K562 (cell line): ENCODE measurements around the gene SLC26A8. TPM values are rescaled to one million over a fixed set of nuclear protein-coding genes. Genes with fewer than 3 reads are reported as not detected.

ENCODE experiments used
- ADNP ChIP-seq: fragments of 200-800 bp; sonication (Bioruptor generic); IDR thresholded peaks from 2 replicates; pipeline ENCODE4 v1.6.1; 2016; ENCODE audit warnings: missing genetic modification characterization, missing compliant biosample characterization
- AFF4 ChIP-seq: sonication (generic); formaldehyde crosslinking; IDR thresholded peaks from 2 replicates; pipeline ENCODE4 v1.8.0; 2023; ENCODE audit warnings: mild to moderate bottlenecking, missing genetic modification reagents
- ASH1L ChIP-seq: fragments of 450-650 bp; IDR thresholded peaks from 2 replicates; pipeline ENCODE4 v1.6.1; 2018; ENCODE audit warnings: borderline replicate concordance, mild to moderate bottlenecking, low read depth; ENCODE audit not compliant: partially characterized antibody
- CREB5 ChIP-seq: fragments of 250-450 bp; sonication (Bioruptor Pico); IDR thresholded peaks from 2 replicates; pipeline ENCODE4 v1.5.0; 2020; ENCODE audit warnings: mild to moderate bottlenecking
- CTBP1 ChIP-seq: fragments of 450-650 bp; IDR thresholded peaks from 2 replicates; pipeline ENCODE4 v1.6.1; 2016; ENCODE audit warnings: borderline replicate concordance
- E2F8 ChIP-seq: fragments of 450-650 bp; IDR thresholded peaks from 2 replicates; pipeline ENCODE4 v1.7.1; 2018; ENCODE audit warnings: mild to moderate bottlenecking, low read depth; ENCODE audit not compliant: partially characterized antibody
- HDAC1 ChIP-seq, 2 experiments: fragments of 450-650 bp; IDR thresholded peaks; 2 replicates each; pipeline ENCODE4 v1.6.1; 2016 to 2017; ENCODE audit warnings: inconsistent platforms in 1 of 2, mild to moderate bottlenecking in 1 of 2, moderate library complexity in 1 of 2
- MAFG ChIP-seq: fragments of 450-650 bp; conservative IDR thresholded peaks from 2 replicates; pipeline ENCODE4 v1.6.1; 2016; ENCODE audit warnings: missing genetic modification characterization, missing compliant biosample characterization
- MTA3 ChIP-seq: fragments of 450-650 bp; formaldehyde crosslinking; IDR thresholded peaks from 2 replicates; pipeline ENCODE4 v1.6.1; 2017; ENCODE audit warnings: mild to moderate bottlenecking, borderline replicate concordance
- MXI1 ChIP-seq: IDR thresholded peaks from 2 replicates; pipeline ENCODE4 v1.6.1; 2011; ENCODE audit warnings: low read depth, mild to moderate bottlenecking, improper control_type of control experiment, low read length
- NEUROD1 ChIP-seq: fragments of 150-350 bp; IDR thresholded peaks from 2 replicates; pipeline ENCODE4 v1.6.1; 2014; ENCODE audit warnings: borderline replicate concordance, low read length, low read depth; ENCODE audit not compliant: partially characterized antibody
- PHF8 ChIP-seq: fragments of 200-600 bp; sonication (generic); IDR thresholded peaks from 2 replicates; pipeline ENCODE4 v1.6.1; 2012; ENCODE audit warnings: mixed run types, mild to moderate bottlenecking, inconsistent platforms, low read length, moderate library complexity, borderline replicate concordance
- SIX5 ChIP-seq, 2 experiments: IDR thresholded peaks; 2 replicates each; pipeline ENCODE4 v1.6.1; 2011; ENCODE audit warnings: low read length in 2 of 2, borderline replicate concordance in 1 of 2, low read depth in 1 of 2, mild to moderate bottlenecking in 1 of 2, moderate library complexity in 1 of 2; ENCODE audit not compliant: insufficient read depth in 1 of 2
- XRCC5 ChIP-seq: fragments of 200-400 bp; formaldehyde crosslinking; IDR thresholded peaks from 2 replicates; pipeline ENCODE4 v1.6.1; 2017; ENCODE audit warnings: low read depth, mild to moderate bottlenecking, low read length
- polyA plus RNA-seq, 8 experiments: library from polyadenylated mRNA; depleted of rRNA in 4 of 8; stranded (reverse) in 5 of 8; unstranded in 3 of 8; fragments of >200 nt; fragmentation: Nextera tagmentation in 2 of 8; fragmentation: Illumina TruSeq in 1 of 8; extraction: Ambion mirVana in 2 of 8; extraction: Trizol in 1 of 8; gene quantifications; 2 replicates each; pipeline versions ENCODE4 v1.2.1 to v1.2.3, GENCODE V29; 2011 to 2014; ENCODE audit warnings: inconsistent platforms in 1 of 8, missing spikeins in 1 of 8
- total RNA-seq, 7 experiments: library from RNA; depleted of rRNA in 6 of 7; stranded (reverse); fragments of >200 nt in 6 of 7; fragmentation: Illumina TruSeq in 2 of 7; extraction: Trizol in 2 of 7; gene quantifications; 2 replicates each; pipeline versions ENCODE4 v1.2.1 to v1.2.3, GENCODE V29; 2011 to 2021; ENCODE audit warnings: low replicate concordance in 1 of 7
- TF ChIP-seq, protein P1 (sequence below), 2 experiments: IDR thresholded peaks; 2 replicates each; pipeline ENCODE4 v1.6.1; 2011; ENCODE audit warnings: borderline replicate concordance in 1 of 2, control low read depth in 1 of 2, low read depth in 1 of 2, low read length in 1 of 2, mild to moderate bottlenecking in 1 of 2, mixed read lengths in 1 of 2, moderate library complexity in 1 of 2; ENCODE audit not compliant: insufficient read depth in 1 of 2, insufficient read length in 1 of 2, poor library complexity in 1 of 2, severe bottlenecking in 1 of 2; ENCODE audit errors: extremely low read depth in 1 of 2

Gene SLC26A8
- total and polyA plus RNA-seq, 9 of the 15 experiments (the other 6 are each of a cell fraction or from before 2014, with no cell fraction given), result not detected

DNA sequence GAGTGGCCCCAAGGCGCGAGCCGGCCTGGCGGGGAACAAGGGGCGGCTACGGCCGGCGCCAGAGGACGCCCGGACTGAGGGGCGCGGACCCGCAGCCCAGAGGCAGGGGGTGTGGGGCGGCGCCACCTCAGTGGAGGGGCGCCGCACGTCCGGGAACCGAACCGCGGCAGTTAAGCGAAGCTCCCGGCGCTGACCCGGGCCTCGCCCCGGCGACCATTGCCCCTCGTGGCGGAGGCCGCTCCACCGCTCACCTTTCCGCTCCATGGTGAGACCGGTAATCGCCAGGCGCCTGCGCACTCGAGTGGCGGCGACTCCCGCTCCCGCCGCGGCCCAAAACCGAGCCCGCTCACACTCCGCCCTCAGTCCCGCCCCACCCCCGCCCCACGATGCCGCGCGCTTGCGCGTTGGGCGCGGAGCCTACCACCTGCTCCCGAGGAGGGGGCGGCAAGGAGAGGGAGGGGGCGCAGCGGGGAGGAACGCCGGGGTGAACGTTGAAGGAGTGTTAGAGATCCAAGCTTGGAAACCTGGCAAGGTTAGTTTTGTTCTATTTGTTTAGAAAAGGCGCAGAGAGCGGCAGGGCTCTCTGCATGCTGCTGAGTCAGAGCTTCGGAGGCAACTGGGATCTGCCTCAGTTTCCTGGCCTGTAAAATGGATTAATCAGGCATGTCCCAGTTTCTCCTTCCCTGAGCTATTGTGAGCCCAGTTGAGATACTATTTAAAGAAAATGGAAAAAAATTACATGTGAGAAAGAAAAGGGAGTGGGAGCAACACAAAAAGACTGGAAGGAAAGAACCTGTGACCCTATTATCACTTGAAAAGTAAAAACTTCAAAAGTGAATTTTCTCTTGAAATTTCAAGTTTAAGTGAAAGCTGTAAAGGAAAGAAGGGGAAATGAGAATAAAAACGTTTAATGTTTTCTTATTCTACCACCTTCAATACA, 103.4 kb downstream of the SLC26A8 start, which contains the start of gene SRPK1 (continued):
- TF ChIP-seq CREB5 (no peak), XRCC5 (no peak; the same call in none of the 2 replicates), MTA3 (peak; percentile 30; the same call in 1 of the 2 replicates), CTBP1 (peak; percentile 8; the same call in 1 of the 2 replicates), NEUROD1 (peak; percentile 46), MAFG (tag) (peak; percentile 83), AFF4 (CRISPR knock-in tag) (peak; percentile 93; the same call in 1 of the 2 replicates), MXI1 (peak; percentile 56), SIX5 (IDR thresholded peaks at IDR 0.05; ENCODE audit: borderline replicate concordance in 1 of 2, insufficient read depth in 1 of 2, low read depth in 1 of 2, low read length in 2 of 2) (no peak), ADNP (peak; percentile 97), E2F8 (peak; percentile 34), HDAC1 (IDR thresholded peaks at IDR 0.05) (peak in 1 of 2 experiments; percentile 80; a peak in 3 of 4 replicates), ASH1L (peak; percentile 50), PHF8 (peak; percentile 86; the same call in 1 of the 2 replicates)
- TF ChIP-seq, protein P1, sequence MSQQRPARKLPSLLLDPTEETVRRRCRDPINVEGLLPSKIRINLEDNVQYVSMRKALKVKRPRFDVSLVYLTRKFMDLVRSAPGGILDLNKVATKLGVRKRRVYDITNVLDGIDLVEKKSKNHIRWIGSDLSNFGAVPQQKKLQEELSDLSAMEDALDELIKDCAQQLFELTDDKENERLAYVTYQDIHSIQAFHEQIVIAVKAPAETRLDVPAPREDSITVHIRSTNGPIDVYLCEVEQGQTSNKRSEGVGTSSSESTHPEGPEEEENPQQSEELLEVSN (IDR thresholded peaks at IDR 0.05; ENCODE audit: borderline replicate concordance in 1 of 2, extremely low read depth in 1 of 2, insufficient read depth in 1 of 2, insufficient read length in 1 of 2, low read depth in 1 of 2, low read length in 1 of 2, poor library complexity in 1 of 2, severe bottlenecking in 1 of 2), result peak; percentile 92 to 93
